OCI-LY1 (cell line): Measurements from ENCODE around the gene GRAMD1B.

Experiments
- H2AFZ ChIP-seq: fragments of 200-600 bp; sonication (generic), shearing (Covaris generic); 2 replicates; pipeline ENCODE4 v1.6.0; 2014; ENCODE audit warnings: antibody characterized with exemption, mild to moderate bottlenecking, low read length
- H3F3A ChIP-seq: fragments of 200-600 bp; sonication (generic), shearing (Covaris generic); 2 replicates; pipeline ENCODE4 v1.6.0; 2014; ENCODE audit warnings: mild to moderate bottlenecking, antibody characterized with exemption, low read length, moderate library complexity; ENCODE audit not compliant: insufficient read depth
- H3K27ac ChIP-seq: fragments of 200-600 bp; sonication (generic); 2 replicates; pipeline ENCODE4 v1.5.1; 2014; ENCODE audit warnings: low read length, mixed run types, mild to moderate bottlenecking, low read depth; ENCODE audit not compliant: poor library complexity, severe bottlenecking
- H3K27me3 ChIP-seq: fragments of 200-600 bp; sonication (generic); 2 replicates; pipeline ENCODE4 v1.6.0; 2014; ENCODE audit warnings: antibody characterized with exemption, mild to moderate bottlenecking, low read length, moderate library complexity; ENCODE audit not compliant: insufficient read depth
- H3K36me3 ChIP-seq: fragments of 200-600 bp; sonication (generic); 2 replicates; pipeline ENCODE4 v1.6.1; 2014; ENCODE audit warnings: mild to moderate bottlenecking, antibody characterized with exemption, low read length, moderate library complexity, mixed read lengths; ENCODE audit not compliant: insufficient read depth
- H3K4me1 ChIP-seq: fragments of 200-600 bp; sonication (generic); 2 replicates; pipeline ENCODE4 v1.5.1; 2014; ENCODE audit warnings: mild to moderate bottlenecking, low read length, moderate library complexity; ENCODE audit not compliant: insufficient read depth, severe bottlenecking
- H3K4me2 ChIP-seq: fragments of 200-600 bp; sonication (generic), shearing (Covaris generic); 2 replicates; pipeline ENCODE4 v1.6.1; 2014; ENCODE audit warnings: low read length
- H3K4me3 ChIP-seq: fragments of 200-600 bp; sonication (generic); 2 replicates; pipeline ENCODE4 v1.5.1; 2014; ENCODE audit warnings: low read length, low read depth, mild to moderate bottlenecking, mixed read lengths; ENCODE audit not compliant: poor library complexity, severe bottlenecking
- H3K79me2 ChIP-seq: fragments of 200-600 bp; shearing (Covaris generic); 2 replicates; pipeline ENCODE4 v1.6.1; 2016; ENCODE audit warnings: mixed run types, low read length, mixed read lengths; ENCODE audit not compliant: insufficient read depth
- H3K9ac ChIP-seq: fragments of 200-600 bp; sonication (generic), shearing (Covaris generic); 2 replicates; pipeline ENCODE4 v1.6.1; 2014; ENCODE audit warnings: mild to moderate bottlenecking, low read length, mixed read lengths
- H3K9me2 ChIP-seq: fragments of 200-600 bp; sonication (generic), shearing (Covaris generic); 2 replicates; pipeline ENCODE4 v1.6.1; 2014; ENCODE audit warnings: low read depth, mild to moderate bottlenecking, low read length, mixed read lengths
- H3K9me3 ChIP-seq: fragments of 200-600 bp; shearing (Covaris generic); 2 replicates; pipeline ENCODE4 v1.6.1; 2014; ENCODE audit warnings: low read length, mixed read lengths
- H4K20me1 ChIP-seq: fragments of 200-600 bp; sonication (generic), shearing (Covaris generic); 2 replicates; pipeline ENCODE4 v1.6.0; 2016; ENCODE audit warnings: mild to moderate bottlenecking, low read length; ENCODE audit not compliant: insufficient read depth
- CTCF ChIP-seq: fragments of 200-600 bp; sonication (generic), shearing (Covaris generic); IDR thresholded peaks from 2 replicates; pipeline ENCODE4 v1.5.1; 2017; ENCODE audit warnings: mild to moderate bottlenecking, antibody characterized with exemption, low read length, moderate library complexity, mixed read lengths
- EZH2 ChIP-seq: fragments of 200-600 bp; sonication (generic), shearing (Covaris generic); IDR thresholded peaks from 2 replicates; pipeline ENCODE4 v1.8.0; 2017; ENCODE audit warnings: borderline replicate concordance, mixed run types, mild to moderate bottlenecking, antibody characterized with exemption, low read length, moderate library complexity, mixed read lengths

Gene GRAMD1B

GRCh38 chr11:123494195-123495050, 64.4 kb downstream of the GRAMD1B start:
- Histone ChIP-seq H3K36me3 (no peaks in the 10 kb centered on the region), H3K79me2 (no peaks in the 10 kb centered on the region), H3K9me2 (no peaks in the 10 kb centered on the region), H3K27me3 (no peaks in the 10 kb centered on the region), H3K4me3 (no peak overlapping the region), H3K4me1 (no peaks in the 10 kb centered on the region), H3K4me2 (no peak overlapping the region), H3K9ac (no peak overlapping the region), H3K27ac (no peak overlapping the region), H3F3A (no peaks in the 10 kb centered on the region), H4K20me1 (no peaks in the 10 kb centered on the region), H3K9me3 (no peaks in the 10 kb centered on the region), H2AFZ (no peak overlapping the region)
- no peak for TF ChIP-seq EZH2
- TF ChIP-seq CTCF: no peak

GRCh38 chr11:123504401-123504800, 74.3 kb downstream of the GRAMD1B start:
- Histone ChIP-seq H4K20me1 (no peaks in the 10 kb centered on the region), H3K27ac (no peak overlapping the region), H3K36me3 (no peaks in the 10 kb centered on the region), H3K4me2 (no peak overlapping the region), H3K4me3 (no peak overlapping the region), H3K9ac (no peak overlapping the region), H3F3A (no peaks in the 10 kb centered on the region), H3K27me3 (no peaks in the 10 kb centered on the region), H3K9me3 (no peaks in the 10 kb centered on the region), H3K4me1 (no peaks in the 10 kb centered on the region), H3K9me2 (no peaks in the 10 kb centered on the region), H3K79me2 (no peaks in the 10 kb centered on the region), H2AFZ (no peak overlapping the region)
- TF ChIP-seq EZH2: no peak
- TF ChIP-seq CTCF: no peak

DNA sequence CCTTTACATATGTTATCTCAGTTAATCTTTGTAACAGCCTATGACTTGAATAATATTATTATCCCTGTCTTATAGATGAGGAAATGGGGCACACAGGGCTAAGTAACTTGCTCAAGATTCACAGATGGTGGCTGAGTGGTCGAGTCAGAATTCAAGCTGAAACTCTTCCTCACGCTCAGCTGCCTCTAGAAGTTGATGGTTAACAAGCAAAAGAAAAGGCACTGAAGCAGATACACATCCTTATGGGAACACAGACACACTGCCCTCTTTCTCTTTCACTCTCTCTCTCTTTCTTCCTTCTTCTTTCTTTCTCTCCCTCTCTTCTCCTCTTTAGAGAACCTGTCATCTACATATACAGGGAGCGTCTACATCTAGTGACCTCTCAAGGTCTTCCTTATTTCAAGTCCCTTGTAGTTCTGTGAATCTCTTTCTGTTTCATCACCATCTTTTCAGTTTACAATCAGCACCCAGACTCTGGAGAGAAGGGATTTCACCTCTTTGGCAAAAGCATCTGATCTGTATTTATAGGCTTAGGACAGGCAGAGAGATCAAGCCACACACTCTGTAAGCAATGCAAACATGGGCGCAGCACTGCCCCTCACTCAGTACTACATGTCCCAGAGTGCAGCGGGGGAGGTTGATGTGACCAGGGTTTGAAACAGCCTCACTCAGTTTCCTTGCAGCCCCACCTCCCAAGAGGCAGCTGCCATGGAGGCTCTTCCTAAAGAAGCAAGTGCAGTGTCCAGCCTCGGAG, 75.7 kb downstream of the GRAMD1B start:
- Histone ChIP-seq H3K9me2 (no peaks in the 10 kb centered on the region), H3K9me3 (no peaks in the 10 kb centered on the region), H2AFZ (no peak overlapping the region), H3K79me2 (no peaks in the 10 kb centered on the region), H3K4me2 (no peak overlapping the region), H3K36me3 (no peaks in the 10 kb centered on the region), H3K27ac (no peak overlapping the region), H4K20me1 (no peaks in the 10 kb centered on the region), H3K4me1 (no peaks in the 10 kb centered on the region), H3K9ac (no peak overlapping the region), H3K4me3 (no peak overlapping the region), H3K27me3 (no peaks in the 10 kb centered on the region), H3F3A (no peaks in the 10 kb centered on the region)
- TF ChIP-seq CTCF (no peak), EZH2 (no peak)
